NK-92 (cell line): ENCODE results near the gene ZMAT2.
"Not testable (repeated sequence)": the region's sequence is repeated elsewhere in the genome, so short reads cannot be mapped to it uniquely, and the experiment has no call there.

Experiments used
- DNase-seq: peaks from one replicate; lab custom pipeline; 2025; ENCODE audit not compliant: unreplicated experiment; lab: John Stamatoyannopoulos, UW

Gene ZMAT2

GRCh38 chr5:140700177-140701144 is at the start of gene ZMAT2:
Gene ZMAT2, plus strand, starts transcription at chr5:140700447. Its CDS starts 14 bp downstream, at chr5:140700461.
- peak; percentile 47 for DNase-seq

- DNase-seq = no peak
These were observed 41.4 kb upstream of the ZMAT2 start for GRCh38 chr5:140658870-140659269.

- not testable (repeated sequence) for DNase-seq
These were observed 39.9 kb upstream of the ZMAT2 start for GRCh38 chr5:140660371-140660770.

- no peak for DNase-seq
These were observed 36.3 kb upstream of the ZMAT2 start for GRCh38 chr5:140664030-140664358.

- DNase-seq = peak; percentile 75
These were observed 35.7 kb upstream of the ZMAT2 start, which contains the start of gene WDR55 for GRCh38 chr5:140664359-140665119. Gene WDR55, plus strand, starts transcription at chr5:140664904. Its CDS starts 9 bp downstream, at chr5:140664913.

GRCh38 chr5:140671035-140671434 is 29.2 kb upstream of the ZMAT2 start:
- DNase-seq = not testable (repeated sequence)

GRCh38 chr5:140671472-140672125 is 28.6 kb upstream of the ZMAT2 start:
- DNase-seq = no peak

- no peak for DNase-seq
These were observed 27.6 kb upstream of the ZMAT2 start for GRCh38 chr5:140672455-140673186.

- no peak for DNase-seq
These were observed 26.9 kb upstream of the ZMAT2 start, which contains the start of gene DND1 for GRCh38 chr5:140673187-140673976. Gene DND1, minus strand, starts transcription at chr5:140673576. Its CDS starts 34 bp downstream, at chr5:140673542.

- no peak for DNase-seq
These were observed 26.0 kb upstream of the ZMAT2 start for GRCh38 chr5:140674211-140674610.

GRCh38 chr5:140674629-140675028 is 25.6 kb upstream of the ZMAT2 start:
- no peak for DNase-seq

GRCh38 chr5:140677947-140678346 is 22.3 kb upstream of the ZMAT2 start:
- DNase-seq = no peak

GRCh38 chr5:140678993-140679392 is 21.3 kb upstream of the ZMAT2 start:
- no peak for DNase-seq

GRCh38 chr5:140690376-140690932 is 9.8 kb upstream of the ZMAT2 start:
- DNase-seq = no peak

GRCh38 chr5:140690941-140691924 is 9.0 kb upstream of the ZMAT2 start, which contains the start of the genes HARS1 and HARS2:
Gene HARS1, minus strand, starts transcription at chr5:140691370. Its CDS starts 66 bp downstream, at chr5:140691304.
Gene HARS2, plus strand, starts transcription at chr5:140691455. Its CDS starts 194 bp downstream, at chr5:140691649.
- DNase-seq = no peak

- DNase-seq = no peak
These were observed 6.0 kb upstream of the ZMAT2 start for GRCh38 chr5:140694276-140694675.

- DNase-seq = no peak
These were observed 3.3 kb upstream of the ZMAT2 start for GRCh38 chr5:140696891-140697492.

GRCh38 chr5:140707812-140708211 is 7.6 kb downstream of the ZMAT2 start:
- no peak for DNase-seq
